SK-N-SH treated with all-trans-retinoic acid at 6 μM for 48 hours (cell line): ENCODE results near the gene ANKRD28.

ENCODE experiments used
- ATAC-seq: fragments of 200-7000 bp; cut with Tn5 transposase; 3 replicates; pipeline ENCODE4 v1.9.1; 2020; ENCODE audit warnings: mild to moderate bottlenecking, moderate library complexity
- ARNTL ChIP-seq: fragments of 450-650 bp; formaldehyde crosslinking; IDR thresholded peaks from 2 replicates; pipeline ENCODE4 v1.5.0; 2020; ENCODE audit warnings: low read depth, mild to moderate bottlenecking, moderate library complexity, borderline replicate concordance
- BACH2 ChIP-seq: fragments of 250-450 bp; sonication (Bioruptor Pico); IDR thresholded peaks from 2 replicates; pipeline ENCODE4 v1.9.0; 2021; ENCODE audit warnings: mild to moderate bottlenecking, borderline replicate concordance
- CREB5 ChIP-seq: fragments of 250-450 bp; sonication (Bioruptor Pico); IDR thresholded peaks from 2 replicates; pipeline ENCODE4 v1.5.1; 2020; ENCODE audit warnings: low read depth, mild to moderate bottlenecking, moderate library complexity
- CSDC2 ChIP-seq: fragments of 250-450 bp; sonication (Bioruptor Pico); IDR thresholded peaks from 2 replicates; pipeline ENCODE4 v1.5.0; 2020; ENCODE audit warnings: mild to moderate bottlenecking, moderate library complexity
- ESRRG ChIP-seq: fragments of 250-450 bp; sonication (Bioruptor Pico); IDR thresholded peaks from 2 replicates; pipeline ENCODE4 v1.6.1; 2021; ENCODE audit warnings: mild to moderate bottlenecking
- GLIS3 ChIP-seq: fragments of 250-450 bp; sonication (Bioruptor Pico); IDR thresholded peaks from 2 replicates; pipeline ENCODE4 v1.5.0; 2020; ENCODE audit warnings: mild to moderate bottlenecking, moderate library complexity
- ISL1 ChIP-seq: fragments of 250-450 bp; sonication (Bioruptor Pico); IDR thresholded peaks from 2 replicates; pipeline ENCODE4 v2.1.2; 2022; ENCODE audit warnings: mild to moderate bottlenecking, moderate library complexity
- PATZ1 ChIP-seq: fragments of 250-450 bp; sonication (Bioruptor Pico); IDR thresholded peaks from 2 replicates; pipeline ENCODE4 v1.8.0; 2020; ENCODE audit warnings: mild to moderate bottlenecking, moderate library complexity, borderline replicate concordance
- POU6F1 ChIP-seq: fragments of 250-450 bp; sonication (Bioruptor Pico); IDR thresholded peaks from 2 replicates; pipeline ENCODE4 v1.8.0; 2021; ENCODE audit warnings: low read depth, mild to moderate bottlenecking, moderate library complexity, borderline replicate concordance
- PPARA ChIP-seq: fragments of 250-450 bp; sonication (Bioruptor Pico); IDR thresholded peaks from 2 replicates; pipeline ENCODE4 v1.5.0; 2020; ENCODE audit warnings: mild to moderate bottlenecking, borderline replicate concordance
- SNAI2 ChIP-seq: fragments of 250-450 bp; sonication (Bioruptor Pico); IDR thresholded peaks from 2 replicates; pipeline ENCODE4 v1.5.0; 2020; ENCODE audit warnings: mild to moderate bottlenecking, moderate library complexity
- TCF4 ChIP-seq: fragments of 250-450 bp; sonication (Bioruptor Pico); IDR thresholded peaks from 2 replicates; pipeline ENCODE4 v1.8.0; 2021; ENCODE audit warnings: mild to moderate bottlenecking, moderate library complexity, borderline replicate concordance
- TOX ChIP-seq: fragments of 250-450 bp; sonication (Bioruptor Pico); IDR thresholded peaks from 2 replicates; pipeline ENCODE4 v1.8.0; 2021; ENCODE audit warnings: mild to moderate bottlenecking, moderate library complexity, borderline replicate concordance
- TSHZ2 ChIP-seq: fragments of 250-450 bp; sonication (Bioruptor Pico); IDR thresholded peaks from 2 replicates; pipeline ENCODE4 v1.5.0; 2020; ENCODE audit warnings: mild to moderate bottlenecking, moderate library complexity
- ZFP3 ChIP-seq: fragments of 250-450 bp; sonication (Bioruptor Pico); IDR thresholded peaks from 2 replicates; pipeline ENCODE4 v1.5.0; 2020; ENCODE audit warnings: mild to moderate bottlenecking, moderate library complexity
- ZFP30 ChIP-seq: fragments of 450-650 bp; formaldehyde crosslinking; IDR thresholded peaks from 2 replicates; pipeline ENCODE4 v1.5.0; 2022; ENCODE audit warnings: mild to moderate bottlenecking, moderate library complexity
- ZNF565 ChIP-seq: fragments of 450-650 bp; formaldehyde crosslinking; conservative IDR thresholded peaks from 2 replicates; pipeline ENCODE4 v1.5.0; 2020; ENCODE audit warnings: low read depth, mild to moderate bottlenecking, moderate library complexity
- ZNF8 ChIP-seq: fragments of 450-650 bp; formaldehyde crosslinking; IDR thresholded peaks from 2 replicates; pipeline ENCODE4 v1.5.0; 2020; ENCODE audit warnings: mild to moderate bottlenecking, moderate library complexity

The ANKRD28 gene

GRCh38 chr3:15673536-15673935 lies 124.2 kb downstream of the ANKRD28 start:
- no peak for ATAC-seq
- TF ChIP-seq ZFP30 (no peak), ISL1 (CRISPR knock-in tag) (no peak), PPARA (CRISPR knock-in tag) (no peak), ZNF8 (no peak), PATZ1 (CRISPR knock-in tag) (no peak), SNAI2 (CRISPR knock-in tag) (no peak)

GRCh38 chr3:15667484-15667883 lies 130.3 kb downstream of the ANKRD28 start:
- no peak for TF ChIP-seq ZNF8
- no peak for TF ChIP-seq PPARA (CRISPR knock-in tag)
- TF ChIP-seq GLIS3 (CRISPR knock-in tag) = no peak
- no peak for TF ChIP-seq CREB5 (CRISPR knock-in tag)
- TF ChIP-seq ZNF565 (CRISPR knock-in tag) = no peak
- TF ChIP-seq CSDC2 (CRISPR knock-in tag) = no peak
- TF ChIP-seq TSHZ2 = no peak
- ATAC-seq = no peak

- no peak for TF ChIP-seq ZNF8
- no peak for TF ChIP-seq ESRRG (CRISPR knock-in tag)
- TF ChIP-seq BACH2 (CRISPR knock-in tag) = no peak
- TF ChIP-seq ARNTL (CRISPR knock-in tag) = no peak
- TF ChIP-seq SNAI2 (CRISPR knock-in tag) = no peak
- no peak for TF ChIP-seq ZFP30
- no peak for TF ChIP-seq CREB5 (CRISPR knock-in tag)
- TF ChIP-seq POU6F1 (CRISPR knock-in tag) = no peak
- TF ChIP-seq ISL1 (CRISPR knock-in tag) = no peak
- no peak for TF ChIP-seq ZFP3 (CRISPR knock-in tag)
- no peak for TF ChIP-seq GLIS3 (CRISPR knock-in tag)
- no peak for TF ChIP-seq PATZ1 (CRISPR knock-in tag)
- TF ChIP-seq TCF4 (CRISPR knock-in tag) = no peak
- no peak for TF ChIP-seq PPARA (CRISPR knock-in tag)
- TF ChIP-seq CSDC2 (CRISPR knock-in tag) = no peak
- TF ChIP-seq TOX (CRISPR knock-in tag) = no peak
- ATAC-seq = no peak
These were observed 131.5 kb downstream of the ANKRD28 start for GRCh38 chr3:15666277-15666676.
